ENCODE measurements around the gene KMT5B.

- no peak for TF ChIP-seq CTCF (IDR thresholded peaks at IDR 0.05)
- no peak for TF ChIP-seq EP300 (IDR thresholded peaks at IDR 0.05)
- no peak for TF ChIP-seq POLR2A (IDR thresholded peaks at IDR 0.05)
Measured at GRCh38 chr11:68212421-68213134, 518 bp downstream of the KMT5B start.

Measured in sigmoid colon (tissue), 4 donors.